ENCODE data around the gene MMP17. TPM values are rescaled to one million over a fixed set of nuclear protein-coding genes. Genes with fewer than 3 reads are reported as not detected.

Gene MMP17
- total RNA-seq, 1 experiment from 2014 or later, result 30.2 TPM

DNA sequence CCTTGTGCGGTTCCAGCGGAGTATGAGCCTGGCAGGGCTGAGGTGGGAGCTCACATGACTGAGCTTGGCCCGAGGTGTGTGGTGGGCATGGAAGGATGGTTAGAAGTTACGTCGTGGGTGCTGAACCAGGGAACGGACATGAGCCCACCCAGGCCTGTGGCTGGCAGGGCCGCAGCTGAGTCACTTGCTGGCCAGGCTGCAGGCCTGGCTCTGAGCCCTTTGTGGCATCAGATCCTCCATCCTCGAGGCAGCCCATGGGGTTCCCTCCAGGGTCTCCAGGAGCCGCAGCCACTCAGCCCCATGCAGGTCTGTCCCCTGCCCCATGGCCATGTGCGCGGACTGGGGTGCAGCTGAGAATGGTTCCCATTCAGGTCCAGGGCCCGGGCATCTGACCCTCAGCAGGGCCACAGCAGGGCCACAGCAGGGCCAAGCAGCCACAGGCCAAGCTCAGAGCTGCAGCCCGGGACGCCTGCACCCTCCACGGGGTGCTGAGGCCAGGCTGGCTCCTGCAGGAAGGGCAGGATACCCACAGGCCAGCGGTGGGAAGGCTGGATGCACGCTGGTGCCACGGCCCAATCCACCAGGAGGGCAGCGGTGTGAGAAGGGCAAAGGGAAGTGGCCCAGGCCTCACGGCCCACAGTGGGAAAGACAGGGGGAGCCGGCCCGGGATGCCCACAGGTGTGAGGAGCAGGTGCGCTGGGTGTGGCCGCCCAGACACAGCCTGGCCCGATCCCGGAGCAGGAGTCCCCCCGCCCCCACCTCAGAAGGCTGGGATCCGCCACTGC, 39.9 kb downstream of the MMP17 start:
- Histone ChIP-seq H2AFZ (ENCODE audit: low read length) (no peak overlapping the region), H4K20me1 (ENCODE audit: low read length) (no peaks in the 10 kb centered on the region), H3K4me3 (ENCODE audit: low read length) (no peak overlapping the region), H3F3A (ENCODE audit: low read length, unreplicated experiment) (no peaks in the 10 kb centered on the region), H3K79me2 (ENCODE audit: low read length) (no peaks in the 10 kb centered on the region), H3K9me2 (replicated peaks; ENCODE audit: low read length) (no peaks in the 10 kb centered on the region), H3K4me1 (ENCODE audit: insufficient read depth, low read length) (peaks cover 68% of the 10 kb centered on the region), H3K36me3 (ENCODE audit: low read depth, low read length) (no peaks in the 10 kb centered on the region), H3K9me3 (ENCODE audit: low read length) (no peaks in the 10 kb centered on the region), H3K27ac (ENCODE audit: low read length) (no peak overlapping the region), H3K27me3 (ENCODE audit: low read length) (no peaks in the 10 kb centered on the region), H3K9ac (ENCODE audit: low read length) (no peak overlapping the region), H3K4me2 (ENCODE audit: low read length) (no peak overlapping the region)
- DNase-seq (peak; percentile 49), ATAC-seq (no peak)
- ChIA-PET CTCF (interaction anchor here (0.6 kb wide), 1 partner anchor 310 kb away, joined by 4 read pairs; no protein-coding TSS in a partner anchor), POLR2A (ENCODE audit: unreplicated experiment) (no interaction called here)
- TF ChIP-seq EZH2 (IDR thresholded peaks at IDR 0.05; ENCODE audit: low read length, unreplicated experiment) (no peak), EZH2phosphoT487 (IDR thresholded peaks at IDR 0.05; ENCODE audit: borderline replicate concordance, low read length) (no peak)
- TF ChIP-seq, protein P1, sequence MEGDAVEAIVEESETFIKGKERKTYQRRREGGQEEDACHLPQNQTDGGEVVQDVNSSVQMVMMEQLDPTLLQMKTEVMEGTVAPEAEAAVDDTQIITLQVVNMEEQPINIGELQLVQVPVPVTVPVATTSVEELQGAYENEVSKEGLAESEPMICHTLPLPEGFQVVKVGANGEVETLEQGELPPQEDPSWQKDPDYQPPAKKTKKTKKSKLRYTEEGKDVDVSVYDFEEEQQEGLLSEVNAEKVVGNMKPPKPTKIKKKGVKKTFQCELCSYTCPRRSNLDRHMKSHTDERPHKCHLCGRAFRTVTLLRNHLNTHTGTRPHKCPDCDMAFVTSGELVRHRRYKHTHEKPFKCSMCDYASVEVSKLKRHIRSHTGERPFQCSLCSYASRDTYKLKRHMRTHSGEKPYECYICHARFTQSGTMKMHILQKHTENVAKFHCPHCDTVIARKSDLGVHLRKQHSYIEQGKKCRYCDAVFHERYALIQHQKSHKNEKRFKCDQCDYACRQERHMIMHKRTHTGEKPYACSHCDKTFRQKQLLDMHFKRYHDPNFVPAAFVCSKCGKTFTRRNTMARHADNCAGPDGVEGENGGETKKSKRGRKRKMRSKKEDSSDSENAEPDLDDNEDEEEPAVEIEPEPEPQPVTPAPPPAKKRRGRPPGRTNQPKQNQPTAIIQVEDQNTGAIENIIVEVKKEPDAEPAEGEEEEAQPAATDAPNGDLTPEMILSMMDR (conservative IDR thresholded peaks at IDR 0.05; ENCODE audit: low read depth, low read length), result no peak
- intact Hi-C loops (cut with micrococcal nuclease), result no loop called here
- no TSS peak for BruUV-seq (replicated peaks)

- CTCF ChIA-PET, result no interaction called here
- Histone ChIP-seq H3K4me2 (ENCODE audit: low read length) (peak overlapping the region; percentile 52), H3F3A (ENCODE audit: low read length, unreplicated experiment) (no peaks in the 10 kb centered on the region), H3K4me3 (ENCODE audit: low read length) (no peak overlapping the region), H2AFZ (ENCODE audit: low read length) (peak overlapping the region; percentile 4; the same call in 1 of the 2 replicates), H3K9ac (ENCODE audit: low read length) (no peak overlapping the region), H4K20me1 (ENCODE audit: low read length) (no peaks in the 10 kb centered on the region), H3K27me3 (ENCODE audit: low read length) (no peaks in the 10 kb centered on the region), H3K4me1 (ENCODE audit: insufficient read depth, low read length) (peaks cover 54% of the 10 kb centered on the region), H3K9me2 (replicated peaks; ENCODE audit: low read length) (no peaks in the 10 kb centered on the region), H3K79me2 (ENCODE audit: low read length) (no peaks in the 10 kb centered on the region), H3K27ac (ENCODE audit: low read length) (peak overlapping the region; percentile 52), H3K9me3 (ENCODE audit: low read length) (no peaks in the 10 kb centered on the region), H3K36me3 (ENCODE audit: low read depth, low read length) (no peaks in the 10 kb centered on the region)
- no TSS peak for BruUV-seq (replicated peaks)
- TF ChIP-seq EZH2phosphoT487 (IDR thresholded peaks at IDR 0.05; ENCODE audit: borderline replicate concordance, low read length), result no peak
- TF ChIP-seq, protein P1 (conservative IDR thresholded peaks at IDR 0.05; ENCODE audit: low read depth, low read length), result no peak
- TF ChIP-seq EZH2 (IDR thresholded peaks at IDR 0.05; ENCODE audit: low read length, unreplicated experiment), result no peak
- DNase-seq (peak; percentile 88), ATAC-seq (peak; percentile 19)
- intact Hi-C loops (cut with micrococcal nuclease), result no loop called here
- POLR2A ChIA-PET (ENCODE audit: unreplicated experiment), result interaction anchor here (0.6 to 0.8 kb wide), 3 partner anchors 15 to 146 kb away, joined by 3 to 5 read pairs (median 3); no protein-coding TSS in a partner anchor
These were observed 41.8 kb downstream of the MMP17 start for GRCh38 chr12:131869871-131870418.

DNA sequence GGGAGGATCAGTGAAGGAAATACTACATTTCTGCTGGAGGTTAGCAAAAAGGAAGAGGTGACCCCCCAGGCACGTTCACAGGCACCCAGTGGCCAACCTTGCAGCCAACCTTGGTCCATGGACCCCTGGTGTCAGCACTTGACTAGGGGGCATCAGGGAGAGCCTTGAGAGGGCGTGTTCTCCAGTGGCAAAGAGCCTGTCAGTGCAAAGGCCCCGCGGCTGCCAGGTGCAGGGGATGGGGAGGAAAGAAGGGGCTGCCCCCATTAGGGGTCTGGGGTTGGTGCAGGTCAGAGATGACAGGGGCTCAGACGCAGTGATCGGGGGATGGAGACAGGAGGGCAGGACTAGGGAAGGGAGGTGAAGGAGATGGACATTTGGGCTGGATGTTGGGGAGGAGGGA, 43.5 kb downstream of the MMP17 start:
- no TSS peak for BruUV-seq (replicated peaks)
- no peaks in the 10 kb centered on the region for H3K27me3 ChIP-seq (ENCODE audit: low read length)
- peak overlapping the region; percentile 35 for H2AFZ ChIP-seq (ENCODE audit: low read length)
- intact Hi-C loops (cut with micrococcal nuclease), result no loop called here
- H3K9ac ChIP-seq (ENCODE audit: low read length), result peak overlapping the region; percentile 20
- no peaks in the 10 kb centered on the region for H3F3A ChIP-seq (ENCODE audit: low read length, unreplicated experiment)
- H3K4me3 ChIP-seq (ENCODE audit: low read length), result no peak overlapping the region
- POLR2A ChIA-PET (ENCODE audit: unreplicated experiment), result no interaction called here
- H3K4me1 ChIP-seq (ENCODE audit: insufficient read depth, low read length), result peaks cover 44% of the 10 kb centered on the region
- CTCF ChIA-PET, result no interaction called here
- H3K9me3 ChIP-seq (ENCODE audit: low read length), result no peaks in the 10 kb centered on the region
- no peak for TF ChIP-seq EZH2phosphoT487 (IDR thresholded peaks at IDR 0.05; ENCODE audit: borderline replicate concordance, low read length)
- TF ChIP-seq, protein P1 (conservative IDR thresholded peaks at IDR 0.05; ENCODE audit: low read depth, low read length), result no peak
- no peak for TF ChIP-seq EZH2 (IDR thresholded peaks at IDR 0.05; ENCODE audit: low read length, unreplicated experiment)
- H3K9me2 ChIP-seq (replicated peaks; ENCODE audit: low read length), result no peaks in the 10 kb centered on the region
- no peak for ATAC-seq
- no peaks in the 10 kb centered on the region for H4K20me1 ChIP-seq (ENCODE audit: low read length)
- no peaks in the 10 kb centered on the region for H3K79me2 ChIP-seq (ENCODE audit: low read length)
- no peak for DNase-seq
- H3K36me3 ChIP-seq (ENCODE audit: low read depth, low read length), result no peaks in the 10 kb centered on the region
- H3K4me2 ChIP-seq (ENCODE audit: low read length), result peak overlapping the region; percentile 62
- peak overlapping the region; percentile 74 for H3K27ac ChIP-seq (ENCODE audit: low read length)
